HFF-Myc (cell line): ENCODE data around the gene SLC15A5.

Experiments used
- DNase-seq: peaks from one replicate; pipeline ENCODE4 v3.0.0-alpha.2; 2011; ENCODE audit warnings: low read depth; ENCODE audit errors: extremely low read depth
- H3K4me3 ChIP-seq: replicated peaks from 2 replicates; pipeline ENCODE4 v1.5.1; 2011; ENCODE audit warnings: low read depth, mild to moderate bottlenecking, control low read depth, low read length
- TF ChIP-seq, protein P1 (sequence below): IDR thresholded peaks from 2 replicates; pipeline ENCODE4 v1.5.1; 2012; ENCODE audit warnings: mild to moderate bottlenecking, low read depth, low read length, control low read depth; ENCODE audit errors: missing control alignments

The SLC15A5 gene

DNA sequence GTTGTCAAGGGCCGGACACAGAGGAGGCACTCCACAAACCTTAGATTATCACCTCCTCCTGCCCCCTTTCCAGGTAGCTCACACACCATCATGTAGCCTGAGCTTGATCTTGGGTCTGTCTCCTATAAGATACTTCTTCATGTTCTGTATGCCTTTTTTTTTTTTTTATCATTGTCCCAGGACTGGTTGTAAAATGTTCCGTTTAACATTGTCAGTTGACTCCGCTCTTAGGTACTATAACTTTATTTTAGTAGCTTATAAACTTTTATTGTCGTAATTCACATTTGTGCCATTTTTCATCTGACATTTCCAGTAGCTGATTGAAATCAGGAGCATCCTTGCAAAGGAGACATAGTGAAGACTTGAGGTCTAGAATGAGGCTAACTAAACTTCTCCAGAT lies 79.9 kb downstream of the SLC15A5 start:
- no peak for DNase-seq
- no peak overlapping the region for H3K4me3 ChIP-seq
- TF ChIP-seq, protein P1, sequence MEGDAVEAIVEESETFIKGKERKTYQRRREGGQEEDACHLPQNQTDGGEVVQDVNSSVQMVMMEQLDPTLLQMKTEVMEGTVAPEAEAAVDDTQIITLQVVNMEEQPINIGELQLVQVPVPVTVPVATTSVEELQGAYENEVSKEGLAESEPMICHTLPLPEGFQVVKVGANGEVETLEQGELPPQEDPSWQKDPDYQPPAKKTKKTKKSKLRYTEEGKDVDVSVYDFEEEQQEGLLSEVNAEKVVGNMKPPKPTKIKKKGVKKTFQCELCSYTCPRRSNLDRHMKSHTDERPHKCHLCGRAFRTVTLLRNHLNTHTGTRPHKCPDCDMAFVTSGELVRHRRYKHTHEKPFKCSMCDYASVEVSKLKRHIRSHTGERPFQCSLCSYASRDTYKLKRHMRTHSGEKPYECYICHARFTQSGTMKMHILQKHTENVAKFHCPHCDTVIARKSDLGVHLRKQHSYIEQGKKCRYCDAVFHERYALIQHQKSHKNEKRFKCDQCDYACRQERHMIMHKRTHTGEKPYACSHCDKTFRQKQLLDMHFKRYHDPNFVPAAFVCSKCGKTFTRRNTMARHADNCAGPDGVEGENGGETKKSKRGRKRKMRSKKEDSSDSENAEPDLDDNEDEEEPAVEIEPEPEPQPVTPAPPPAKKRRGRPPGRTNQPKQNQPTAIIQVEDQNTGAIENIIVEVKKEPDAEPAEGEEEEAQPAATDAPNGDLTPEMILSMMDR: no peak

DNA sequence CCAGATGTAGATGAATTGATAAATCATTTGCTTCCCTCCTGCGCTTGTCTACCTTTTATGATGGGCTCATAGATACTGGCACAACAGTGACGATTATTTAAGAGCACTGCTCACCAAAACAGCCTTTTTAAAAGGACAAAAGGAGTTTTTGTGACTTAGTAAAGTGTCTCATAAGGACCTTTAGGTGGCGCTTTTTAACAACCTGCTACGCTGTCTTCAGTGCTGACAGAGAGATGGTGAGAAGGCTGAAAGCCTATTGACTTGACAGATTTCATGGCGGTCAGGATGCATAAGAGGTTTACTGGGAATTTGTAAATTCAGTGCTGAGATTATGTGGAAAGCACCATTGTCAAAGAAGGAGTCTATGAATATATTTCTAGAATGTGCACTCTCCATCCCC lies 87.6 kb downstream of the SLC15A5 start:
- no peak overlapping the region for H3K4me3 ChIP-seq
- TF ChIP-seq, protein P1: no peak
- no peak for DNase-seq

DNA sequence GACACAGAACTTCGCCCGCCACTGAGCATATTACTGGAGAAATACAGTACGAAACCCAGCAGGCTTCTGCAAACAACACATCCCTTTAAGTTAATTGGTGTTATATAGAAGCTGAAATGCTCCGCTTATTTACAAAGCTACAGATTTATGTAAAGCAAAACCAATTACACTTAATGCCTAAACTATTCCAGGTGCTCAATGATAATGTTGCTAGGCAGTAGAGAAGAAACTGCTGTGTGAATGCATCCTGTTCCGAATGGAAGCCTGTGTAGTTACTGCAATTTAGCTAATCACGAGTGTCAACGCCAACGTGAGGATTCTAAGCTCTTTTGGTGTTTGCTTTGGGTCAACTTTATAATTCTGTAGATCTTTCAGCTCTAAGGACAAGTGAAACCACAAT lies 89.8 kb downstream of the SLC15A5 start:
- TF ChIP-seq, protein P1: no peak
- no peak overlapping the region for H3K4me3 ChIP-seq
- DNase-seq: no peak

DNA sequence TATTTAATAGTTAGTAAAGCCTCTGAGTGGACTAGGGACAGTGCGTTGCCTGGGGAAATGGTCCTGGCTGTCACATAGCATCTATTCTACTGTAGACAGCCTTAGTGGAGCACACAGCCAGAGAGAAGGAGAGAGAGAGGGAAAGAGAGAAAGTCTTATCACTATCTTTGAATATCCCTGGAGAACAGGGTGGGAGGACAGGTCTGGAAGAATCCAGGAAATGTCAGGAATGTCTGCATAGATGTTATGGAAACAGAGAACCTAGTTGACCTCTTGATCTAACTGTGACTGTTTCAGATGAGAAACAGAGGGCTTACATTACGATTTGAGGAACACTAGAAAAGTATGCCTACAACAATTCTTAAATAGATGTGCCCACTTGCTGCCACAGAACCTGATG lies 92.8 kb downstream of the SLC15A5 start:
- no peak overlapping the region for H3K4me3 ChIP-seq
- no peak for DNase-seq
- TF ChIP-seq, protein P1: no peak

DNA sequence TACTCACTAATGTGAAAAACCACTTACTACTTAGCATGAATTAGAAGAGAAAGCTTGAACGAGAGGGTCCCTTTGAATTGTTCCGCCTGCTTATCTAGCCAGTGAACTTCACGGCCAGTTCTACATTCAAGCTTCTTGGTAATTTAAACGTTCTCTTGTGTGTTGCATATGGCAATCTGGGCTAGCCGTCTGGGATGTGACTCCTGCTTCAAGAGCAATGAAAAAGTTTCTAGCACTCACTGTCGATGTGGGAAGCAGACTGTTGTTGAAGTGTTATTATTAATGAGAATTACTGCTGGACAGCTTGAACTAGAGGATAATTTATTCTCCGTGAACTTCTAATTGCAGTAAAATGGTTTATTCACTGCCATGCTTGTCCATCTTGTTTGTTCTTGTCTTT lies 93.9 kb downstream of the SLC15A5 start:
- DNase-seq: no peak
- TF ChIP-seq, protein P1: no peak
- no peak overlapping the region for H3K4me3 ChIP-seq

DNA sequence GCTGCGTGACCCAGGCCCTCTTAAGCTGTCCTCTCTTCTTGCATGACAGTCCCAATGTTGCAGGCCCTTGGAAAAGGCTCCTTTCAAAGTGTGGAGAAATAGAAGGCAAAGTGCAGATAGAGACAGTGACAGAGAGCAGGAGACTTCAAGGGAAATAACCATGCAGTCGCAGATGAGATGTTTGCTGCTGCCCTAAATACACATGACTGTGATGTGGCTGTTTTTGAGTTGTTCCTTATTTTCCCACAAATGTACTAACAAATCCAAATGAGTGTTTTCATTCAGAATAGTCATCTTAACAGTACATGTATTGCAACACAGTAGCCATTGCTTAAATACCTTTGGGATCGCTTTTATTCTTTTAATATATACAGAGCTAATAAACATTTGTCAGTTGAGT lies 101.6 kb downstream of the SLC15A5 start:
- H3K4me3 ChIP-seq: no peak overlapping the region
- DNase-seq: no peak
- TF ChIP-seq, protein P1: no peak

DNA sequence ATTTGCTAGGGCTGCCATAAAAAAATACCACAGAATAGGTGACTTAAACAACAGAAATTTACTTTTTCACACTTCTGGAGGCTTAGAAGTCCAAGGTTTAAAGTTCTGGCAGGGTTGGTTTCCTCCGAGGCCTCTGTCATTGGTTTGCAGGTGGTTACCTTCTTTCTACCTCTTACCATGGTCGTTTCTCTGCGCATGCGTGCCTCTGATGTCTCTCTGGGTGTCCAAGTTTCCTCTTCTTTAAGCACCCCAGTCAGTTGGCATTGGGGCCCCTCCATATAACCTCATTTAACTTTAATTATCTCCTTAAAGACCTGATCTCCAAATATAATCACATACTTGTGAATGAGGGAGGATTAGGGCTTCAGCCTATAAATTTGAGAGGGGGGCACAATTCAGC lies 103.2 kb downstream of the SLC15A5 start:
- no peak for DNase-seq
- H3K4me3 ChIP-seq: no peak overlapping the region
- TF ChIP-seq, protein P1: no peak
